ENCODE measurements around the gene MAPK1IP1L. TPM values are rescaled to one million over a fixed set of nuclear protein-coding genes. Genes with fewer than 3 reads are reported as not detected.
"Not testable (repeated sequence)": the region's sequence is repeated elsewhere in the genome, so short reads cannot be mapped to it uniquely, and the experiment has no call there.

Gene MAPK1IP1L
- total and polyA plus RNA-seq, 2 donors (not counting 1 experiment from before 2014, with no cell fraction given) = 116 to 141 TPM

GRCh38 chr14:55031190-55031589 lies 20.3 kb upstream of the MAPK1IP1L start:
- no peak overlapping the region for H3K27ac ChIP-seq (ENCODE audit: low read length in 2 of 2)
- intact Hi-C loops (cut with micrococcal nuclease) = no loop called here
- H3K27me3 ChIP-seq (replicated peaks in 1 of 4; ENCODE audit: control extremely low read depth in 1 of 4, control insufficient read depth in 3 of 4, insufficient read depth in 4 of 4, low read length in 3 of 4) = no peaks in the 10 kb centered on the region
- peaks cover 14 to 27% of the 10 kb centered on the region in 2 donors for H3K4me1 ChIP-seq (ENCODE audit: control insufficient read depth in 2 of 2, insufficient read depth in 2 of 2, low read length in 2 of 2)
- TF ChIP-seq CTCF (IDR thresholded peaks at IDR 0.05) = no peak
- TF ChIP-seq EZH2 (IDR thresholded peaks at IDR 0.05; ENCODE audit: borderline replicate concordance, insufficient read depth, low read depth, low read length, poor library complexity, severe bottlenecking) = no peak
- Mint-ChIP-seq H3K27ac (no peak overlapping the region), H3K27me3 (no peaks in the 10 kb centered on the region), H3K4me1 (peaks cover 39% of the 10 kb centered on the region), H3K9me3 (ENCODE audit: insufficient read depth) (no peaks in the 10 kb centered on the region), H3K4me3 (no peak overlapping the region)
- no peak overlapping the region for H3K4me2 ChIP-seq (replicated peaks; ENCODE audit: low read depth, low read length, poor library complexity, severe bottlenecking)
- WGBS (ENCODE audit: insufficient coverage) = no CpG with 5 or more reads among the region's 2 CpGs
- POLR2A ChIA-PET = interaction anchor here (1.5 kb wide), 1 partner anchor 20 kb away, joined by 4 read pairs; the partner anchor contains the start of gene MAPK1IP1L
- no peak overlapping the region for H3K4me3 ChIP-seq (ENCODE audit: control extremely low read depth in 1 of 5, extremely low read depth in 1 of 5, insufficient read depth in 1 of 5, low read depth in 2 of 5, low read length in 4 of 5)
- H3K36me3 ChIP-seq (replicated peaks in 1 of 2; ENCODE audit: control extremely low read depth in 1 of 2, control insufficient read depth in 1 of 2, extremely low read depth in 1 of 2, insufficient read depth in 2 of 2, low read length in 1 of 2) = peaks cover 2 to 4% of the 10 kb centered on the region in 2 experiments
- peaks cover 69% of the 10 kb centered on the region for H3K79me2 ChIP-seq (ENCODE audit: control insufficient read depth, insufficient read depth, low read length)
- no peak overlapping the region for H2AFZ ChIP-seq (ENCODE audit: insufficient read depth, low read depth, low read length, poor library complexity, severe bottlenecking)
- H4K20me1 ChIP-seq (ENCODE audit: control insufficient read depth, insufficient read depth, low read length, poor library complexity, severe bottlenecking) = no peaks in the 10 kb centered on the region
- no peak overlapping the region for H3K9ac ChIP-seq (ENCODE audit: low read length)
- no peaks in the 10 kb centered on the region for H3K9me3 ChIP-seq (ENCODE audit: control extremely low read depth in 1 of 3, control insufficient read depth in 2 of 3, insufficient read depth in 1 of 3, low read length in 2 of 3)
- ATAC-seq (ENCODE audit: low read depth) = no peak
- CTCF ChIA-PET = interaction anchor here (2.7 to 2.9 kb wide), 2 partner anchors 17 to 20 kb away, joined by 10 to 16 read pairs; partner anchors contain the start of gene MAPK1IP1L
- no peak for DNase-seq

- H3K27me3 ChIP-seq (replicated peaks in 1 of 4; ENCODE audit: control extremely low read depth in 1 of 4, control insufficient read depth in 3 of 4, insufficient read depth in 4 of 4, low read length in 3 of 4); DNase-seq; H3K27ac ChIP-seq (ENCODE audit: low read length in 2 of 2); H3K4me3 Mint-ChIP-seq; POLR2A ChIA-PET; H4K20me1 ChIP-seq (ENCODE audit: control insufficient read depth, insufficient read depth, low read length, poor library complexity, severe bottlenecking); H3K9me3 ChIP-seq (ENCODE audit: control extremely low read depth in 1 of 3, control insufficient read depth in 2 of 3, insufficient read depth in 1 of 3, low read length in 2 of 3); H3K27ac Mint-ChIP-seq; H3K4me1 ChIP-seq (ENCODE audit: control insufficient read depth in 2 of 2, insufficient read depth in 2 of 2, low read length in 2 of 2); H3K4me1 Mint-ChIP-seq; H3K9me3 Mint-ChIP-seq (ENCODE audit: insufficient read depth); H3K4me3 ChIP-seq (ENCODE audit: control extremely low read depth in 1 of 5, extremely low read depth in 1 of 5, insufficient read depth in 1 of 5, low read depth in 2 of 5, low read length in 4 of 5); ATAC-seq (ENCODE audit: low read depth); H3K4me2 ChIP-seq (replicated peaks; ENCODE audit: low read depth, low read length, poor library complexity, severe bottlenecking); H3K27me3 Mint-ChIP-seq; H3K9ac ChIP-seq (ENCODE audit: low read length); H2AFZ ChIP-seq (ENCODE audit: insufficient read depth, low read depth, low read length, poor library complexity, severe bottlenecking); intact Hi-C loops (cut with micrococcal nuclease): not testable (repeated sequence)
- Histone ChIP-seq H3K79me2 (ENCODE audit: control insufficient read depth, insufficient read depth, low read length) (peaks cover 33% of the 10 kb centered on the region), H3K36me3 (replicated peaks in 1 of 2; ENCODE audit: control extremely low read depth in 1 of 2, control insufficient read depth in 1 of 2, extremely low read depth in 1 of 2, insufficient read depth in 2 of 2, low read length in 1 of 2) (peaks cover 7 to 21% of the 10 kb centered on the region in 2 experiments)
- CTCF ChIA-PET = interaction anchor here (0.6 to 1.4 kb wide), 3 partner anchors 9 to 141 kb away, joined by 3 to 4 read pairs (median 3); partner anchors contain the start of gene MAPK1IP1L
Observed at GRCh38 chr14:55037995-55038394, 13.5 kb upstream of the MAPK1IP1L start.
